ENCODE measurements around the gene TMEM239.

Gene TMEM239

GRCh38 chr20:2840967-2841531, 24.9 kb downstream of the TMEM239 start:
- DNase-seq (ENCODE audit: extremely low spot score, insufficient read length, low read depth) = peak; percentile 43
- no peak for FAIRE-seq

GRCh38 chr20:2845607-2846006, 29.4 kb downstream of the TMEM239 start:
- FAIRE-seq (no peak), DNase-seq (ENCODE audit: extremely low spot score, insufficient read length, low read depth) (no peak)

GRCh38 chr20:2846698-2847097, 30.5 kb downstream of the TMEM239 start:
- FAIRE-seq (no peak), DNase-seq (ENCODE audit: extremely low spot score, insufficient read length, low read depth) (no peak)

GRCh38 chr20:2847802-2848201, 31.6 kb downstream of the TMEM239 start:
- no peak for FAIRE-seq
- no peak for DNase-seq (ENCODE audit: extremely low spot score, insufficient read length, low read depth)

- FAIRE-seq (no peak), DNase-seq (ENCODE audit: extremely low spot score, insufficient read length, low read depth) (no peak)
Observed at GRCh38 chr20:2849529-2849928, 33.4 kb downstream of the TMEM239 start.

- DNase-seq (ENCODE audit: extremely low spot score, insufficient read length, low read depth) (no peak), FAIRE-seq (no peak)
Observed at GRCh38 chr20:2851086-2851485, 34.9 kb downstream of the TMEM239 start.

- DNase-seq (ENCODE audit: extremely low spot score, insufficient read length, low read depth) = no peak
- no peak for FAIRE-seq
Observed at GRCh38 chr20:2858591-2858990, 42.4 kb downstream of the TMEM239 start.

GRCh38 chr20:2859330-2860121, 43.4 kb downstream of the TMEM239 start:
- no peak for DNase-seq (ENCODE audit: extremely low spot score, insufficient read length, low read depth)
- no peak for FAIRE-seq

- FAIRE-seq = no peak
- no peak for DNase-seq (ENCODE audit: extremely low spot score, insufficient read length, low read depth)
Observed at GRCh38 chr20:2864626-2865025, 48.5 kb downstream of the TMEM239 start.

GRCh38 chr20:2865101-2865500, 48.9 kb downstream of the TMEM239 start:
- DNase-seq (ENCODE audit: extremely low spot score, insufficient read length, low read depth) = no peak

GRCh38 chr20:2865630-2866029, 49.5 kb downstream of the TMEM239 start:
- DNase-seq (ENCODE audit: extremely low spot score, insufficient read length, low read depth) = no peak
- no peak for FAIRE-seq

More at GRCh38 chr20:2865101-2865500, 48.9 kb downstream of the TMEM239 start:
- FAIRE-seq = no peak

- no peak for DNase-seq (ENCODE audit: extremely low spot score, insufficient read length, low read depth)
- no peak for FAIRE-seq
Observed at GRCh38 chr20:2866236-2866635, 50.1 kb downstream of the TMEM239 start.

- FAIRE-seq (no peak), DNase-seq (ENCODE audit: extremely low spot score, insufficient read length, low read depth) (no peak)
Observed at GRCh38 chr20:2867081-2867864, 51.1 kb downstream of the TMEM239 start.
